NCI-H69 (cell line): ENCODE results near the gene DEDD.

Experiments used
- DNase-seq: peaks from one replicate; lab custom pipeline; 2025; lab: John Stamatoyannopoulos, UW

The DEDD gene

GRCh38 chr1:161073474-161074121 is 58.9 kb downstream of the DEDD start:
- no peak for DNase-seq

GRCh38 chr1:161072751-161073449 is 59.6 kb downstream of the DEDD start:
- DNase-seq: no peak

- peak; percentile 15 for DNase-seq
Observed at GRCh38 chr1:161071886-161072371, 60.5 kb downstream of the DEDD start.
